ENCODE results near the gene PALD1.
"Not testable (repeated sequence)": the region's sequence is repeated elsewhere in the genome, so short reads cannot be mapped to it uniquely, and the experiment has no call there.

The PALD1 gene

DNA sequence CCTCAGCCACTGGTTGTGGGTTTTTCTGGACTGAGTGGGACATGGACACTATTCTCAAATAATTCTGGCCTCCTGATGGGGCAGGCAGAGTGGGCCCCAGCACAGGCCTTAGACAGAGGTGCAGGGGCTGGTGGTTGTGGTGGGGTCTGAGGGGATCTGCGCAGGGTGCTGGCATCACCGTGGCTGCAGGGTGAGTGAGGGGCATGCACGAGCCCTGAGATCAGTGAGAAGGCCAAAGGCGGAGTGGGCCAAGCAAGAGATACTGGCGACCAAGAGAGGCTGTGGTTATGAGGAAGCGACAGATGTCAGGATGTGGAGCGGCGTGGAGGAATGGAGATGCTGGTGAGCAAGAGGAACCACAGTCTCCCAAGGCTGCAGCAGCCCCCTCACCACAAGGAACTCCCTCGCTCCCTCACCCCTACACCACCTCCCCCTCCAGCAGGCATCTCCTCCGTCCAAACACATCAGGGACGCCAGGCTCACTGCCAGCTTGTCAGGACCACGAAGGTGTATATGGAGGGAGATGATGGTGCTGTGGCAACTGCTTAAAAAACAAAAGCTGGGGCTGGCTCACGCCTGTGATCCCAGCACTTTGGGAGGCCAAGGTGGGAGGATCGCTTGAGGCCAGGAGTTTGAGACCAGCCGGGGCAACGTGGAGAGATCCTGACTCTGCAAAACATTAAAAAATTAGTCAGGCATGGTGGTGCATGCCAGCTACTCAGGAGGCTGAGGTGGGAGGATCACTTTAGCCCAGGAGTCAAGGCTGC is 114.4 kb downstream of the PALD1 start:
- no peak for DNase-seq

DNA sequence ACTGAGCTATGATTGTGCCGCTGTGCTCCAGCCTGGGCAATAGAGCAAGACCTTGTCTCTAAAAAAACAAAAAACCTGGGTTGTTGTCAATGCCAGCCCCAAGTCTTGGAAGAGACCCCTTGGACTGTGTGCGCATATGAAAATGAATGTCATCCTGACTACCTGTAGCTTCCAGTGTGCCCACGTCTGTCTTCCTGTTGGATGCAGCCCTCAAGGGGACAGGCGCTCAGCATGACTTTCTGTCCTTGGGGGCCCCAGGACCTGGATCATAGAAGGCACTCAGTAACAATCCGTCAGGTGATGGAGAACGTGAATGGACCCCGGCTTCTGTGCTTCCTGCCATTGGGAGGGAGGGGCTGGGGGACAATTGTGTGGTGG is 114.9 kb downstream of the PALD1 start:
- no peak for DNase-seq

DNA sequence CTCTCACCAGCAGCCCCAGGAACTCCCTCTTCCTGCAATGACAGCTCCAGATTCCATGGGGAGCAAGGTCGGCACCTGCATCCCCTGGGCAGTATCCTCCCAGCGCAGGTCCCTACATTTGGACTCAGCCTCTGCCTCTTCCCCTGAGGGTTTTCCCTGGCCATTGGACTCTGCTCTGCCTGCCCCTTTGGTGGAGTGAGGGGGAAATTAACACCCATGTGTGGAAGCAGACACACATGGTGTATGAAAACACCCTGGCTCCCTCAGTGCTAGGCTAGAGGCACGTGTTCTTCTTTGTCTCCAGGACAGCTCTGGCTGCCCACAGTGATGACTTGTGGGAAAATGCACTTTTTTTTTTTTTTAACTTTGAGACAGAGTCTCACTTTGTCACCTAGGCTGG is 115.6 kb downstream of the PALD1 start:
- DNase-seq: no peak

DNA sequence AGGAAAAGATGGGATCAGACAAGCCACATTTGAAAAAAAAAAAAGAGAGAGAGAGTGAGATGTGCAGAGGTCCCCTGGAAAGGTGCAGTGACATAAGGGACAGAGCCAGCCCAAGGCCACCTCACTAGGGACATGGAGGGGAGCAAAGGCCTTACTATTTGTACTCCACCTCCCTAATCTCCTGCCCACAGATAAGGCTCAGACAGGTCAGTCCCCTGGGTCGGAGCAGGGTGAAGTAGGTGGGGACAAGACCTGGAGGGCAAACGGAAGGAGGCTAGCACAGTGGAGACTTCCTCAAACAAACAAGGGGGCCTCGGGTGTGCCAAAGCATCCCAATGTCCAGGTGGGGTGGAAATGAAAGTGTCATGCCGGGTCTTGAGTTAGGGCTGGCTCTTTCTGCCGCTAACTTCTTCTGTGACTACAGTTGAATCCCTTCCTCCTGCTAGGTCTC is 117.0 kb downstream of the PALD1 start:
- no peak for DNase-seq

DNA sequence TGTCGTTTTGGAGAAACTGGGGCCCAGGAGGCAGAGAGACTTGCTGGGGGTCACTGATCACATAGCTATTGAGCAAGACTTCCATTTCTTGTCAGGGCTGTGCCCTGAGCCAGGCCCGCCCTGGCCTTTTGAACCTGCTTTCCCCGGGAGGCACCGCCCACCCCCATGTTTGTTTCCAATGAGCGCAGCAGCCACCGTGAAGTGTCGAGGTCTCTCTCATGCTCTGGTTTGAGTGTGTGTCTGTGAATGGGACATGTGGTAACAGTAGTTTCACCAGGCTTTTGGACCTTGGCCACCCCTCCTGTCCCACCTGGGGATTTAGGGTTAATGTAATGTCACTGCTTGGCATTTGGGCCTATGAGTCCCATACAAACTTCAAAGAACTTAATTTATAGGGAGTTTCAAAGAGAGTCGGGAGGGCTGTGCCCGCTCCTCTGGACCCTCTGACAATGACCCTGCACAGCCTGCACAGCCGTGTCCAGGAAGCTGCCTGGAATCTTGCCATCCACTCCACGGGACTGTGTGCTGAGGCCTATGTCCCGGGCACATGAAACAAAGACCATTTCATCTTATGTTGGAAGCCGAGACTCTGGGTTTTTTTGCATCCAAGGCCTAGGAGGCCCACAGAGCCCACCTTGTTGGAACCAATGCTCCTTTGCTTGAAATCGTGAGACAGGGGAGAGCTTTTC is 117.7 kb downstream of the PALD1 start:
- no peak for DNase-seq

DNA sequence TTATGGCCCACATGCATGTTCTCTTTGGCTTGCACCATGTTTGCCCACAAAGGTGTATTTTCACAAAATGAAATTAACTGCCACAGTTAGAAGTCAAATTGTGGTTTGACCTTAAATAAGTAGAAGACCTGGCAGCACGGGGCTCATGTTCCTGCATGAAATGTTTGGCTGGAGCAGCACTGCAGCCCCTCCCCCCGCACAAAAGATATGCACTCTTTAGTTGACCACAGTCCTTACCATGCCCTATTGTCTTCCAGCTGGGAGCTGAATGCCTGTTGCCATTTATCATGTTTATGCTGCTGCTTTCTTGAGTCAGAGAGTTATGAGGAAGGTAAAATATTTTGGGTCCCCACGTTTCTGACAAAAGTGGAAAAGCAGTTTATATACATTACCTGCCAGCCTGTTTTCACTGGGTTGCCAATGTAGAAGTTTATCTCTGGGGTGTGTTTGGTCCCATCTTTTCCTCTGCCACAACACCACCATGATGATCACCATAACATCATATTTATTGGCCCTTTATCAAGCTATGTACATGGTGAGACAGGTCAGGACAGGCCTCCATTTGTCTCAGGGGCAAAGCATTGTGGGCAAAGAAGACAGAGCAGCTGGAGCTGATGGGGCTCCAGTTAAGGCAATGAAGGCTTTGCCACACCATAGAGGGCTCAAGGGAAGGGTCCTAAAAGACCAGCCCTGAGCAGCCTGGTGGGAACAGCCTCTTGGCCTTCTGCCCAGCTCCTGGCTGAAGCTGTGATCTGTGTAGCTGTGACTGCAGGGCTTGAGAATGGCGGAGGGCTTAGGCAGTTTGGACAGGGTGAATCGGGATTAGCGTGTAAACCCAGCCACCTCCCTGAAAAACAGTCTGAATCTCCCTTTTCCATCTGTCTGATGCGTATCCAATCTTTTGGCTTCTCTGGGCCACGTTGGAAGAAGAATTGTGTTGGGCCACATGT is 118.6 kb downstream of the PALD1 start:
- DNase-seq: peak; percentile 2

DNA sequence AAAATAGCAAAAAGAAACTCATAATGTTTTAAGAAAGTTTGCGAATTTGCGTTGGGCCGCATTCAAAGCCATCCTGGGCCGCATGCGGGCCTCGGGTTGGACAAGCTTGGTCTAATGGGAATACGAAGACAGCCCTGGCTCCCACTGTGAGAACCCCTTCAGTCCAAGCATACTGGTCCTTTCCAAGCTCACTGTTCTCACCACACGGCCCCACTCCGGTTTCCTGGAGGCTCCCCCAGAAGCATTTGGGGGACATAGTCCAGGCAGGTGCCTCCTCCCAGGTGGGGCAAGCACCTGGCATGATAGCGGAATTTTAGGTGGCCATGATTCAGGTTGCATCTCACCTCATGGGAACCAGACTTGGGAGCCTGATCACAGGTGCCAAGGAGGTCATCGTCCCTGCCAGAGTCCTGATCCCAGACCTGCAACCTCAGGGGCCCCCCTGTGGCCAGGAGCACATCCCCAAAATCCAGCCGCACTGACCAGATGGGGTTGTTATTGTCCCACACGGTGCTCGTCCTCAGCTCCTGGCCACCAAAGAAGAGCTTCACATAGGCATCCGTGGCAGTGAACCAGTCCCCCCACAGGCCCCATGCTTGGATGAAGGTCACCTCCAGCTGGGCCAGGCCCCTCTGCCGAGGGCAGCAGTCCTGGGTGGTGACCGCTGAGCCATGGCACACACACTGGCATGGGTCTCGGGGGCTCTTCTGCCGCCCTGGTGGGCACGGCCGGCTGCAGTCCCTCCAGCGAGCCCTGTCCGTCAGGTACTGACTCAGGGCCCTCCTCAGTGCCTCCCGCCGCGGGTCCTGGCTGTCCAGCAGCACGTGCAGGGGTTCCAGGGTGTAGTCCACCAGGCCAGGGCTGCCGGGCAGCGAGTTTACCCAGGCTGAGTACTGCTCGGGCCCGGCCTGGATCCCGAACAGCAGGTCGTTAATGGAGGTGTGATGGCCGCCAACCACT is 119.6 kb downstream of the PALD1 start:
- DNase-seq: no peak

DNA sequence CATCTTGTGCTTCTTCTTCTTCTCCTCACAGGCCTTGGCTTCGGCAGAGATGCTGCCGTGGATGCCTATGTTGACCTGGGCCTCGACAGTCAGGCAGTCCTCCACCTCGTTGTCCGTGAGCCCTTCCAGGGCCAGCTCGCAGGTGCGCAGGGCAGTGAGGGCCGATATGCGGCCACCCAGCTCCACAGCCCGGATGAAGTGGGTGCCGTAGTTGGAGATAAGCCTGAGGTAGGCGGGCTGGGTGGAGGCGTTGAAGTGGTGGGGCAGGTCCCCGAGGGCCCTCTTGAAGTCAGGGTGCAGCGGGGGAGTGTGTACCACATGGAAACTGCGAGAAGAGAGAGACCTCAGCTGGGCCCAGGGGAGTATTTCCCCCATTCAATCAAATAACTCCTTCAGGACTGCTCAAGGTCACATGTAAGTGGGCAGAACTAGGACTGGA is 120.3 kb downstream of the PALD1 start:
- DNase-seq: no peak

DNA sequence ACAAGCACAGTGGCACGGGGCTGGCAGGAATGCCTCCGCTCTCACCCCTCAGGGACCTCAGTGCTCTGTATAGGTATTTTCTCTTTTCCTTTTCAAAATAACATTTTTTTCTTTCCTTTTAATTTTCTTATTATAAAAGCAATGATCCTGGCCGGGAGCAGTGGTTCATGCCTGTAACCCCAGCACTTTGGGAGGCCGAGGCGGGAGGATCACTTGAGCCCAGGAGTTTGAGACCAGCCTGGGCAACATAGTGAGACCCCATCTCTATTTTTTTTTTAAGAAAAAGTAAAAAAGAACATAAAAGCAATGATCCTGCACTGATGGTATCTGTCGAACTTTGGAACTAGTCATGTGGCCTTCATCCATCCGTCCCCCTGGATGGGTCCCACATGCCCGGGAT is 120.8 kb downstream of the PALD1 start:
- no peak for DNase-seq

DNA sequence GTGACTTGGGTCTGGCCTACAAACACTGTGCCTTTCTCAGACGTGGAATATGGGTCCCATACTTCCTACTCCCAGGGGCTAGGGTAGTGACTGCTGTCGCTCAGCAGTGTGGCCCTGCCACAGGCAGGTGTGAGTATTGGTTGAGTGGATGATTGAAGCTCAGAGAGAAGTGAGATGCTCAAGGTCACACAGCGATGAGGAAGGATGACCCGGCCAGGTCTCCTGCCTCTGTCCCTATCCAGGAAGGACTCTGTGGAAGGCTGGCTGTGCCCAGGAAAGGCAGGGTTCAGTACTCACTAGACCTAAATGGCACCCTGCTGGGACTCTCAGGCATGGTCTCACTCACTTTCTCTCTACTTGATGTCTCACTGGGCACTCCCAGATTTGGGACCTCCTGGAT is 121.2 kb downstream of the PALD1 start:
- DNase-seq: no peak

DNA sequence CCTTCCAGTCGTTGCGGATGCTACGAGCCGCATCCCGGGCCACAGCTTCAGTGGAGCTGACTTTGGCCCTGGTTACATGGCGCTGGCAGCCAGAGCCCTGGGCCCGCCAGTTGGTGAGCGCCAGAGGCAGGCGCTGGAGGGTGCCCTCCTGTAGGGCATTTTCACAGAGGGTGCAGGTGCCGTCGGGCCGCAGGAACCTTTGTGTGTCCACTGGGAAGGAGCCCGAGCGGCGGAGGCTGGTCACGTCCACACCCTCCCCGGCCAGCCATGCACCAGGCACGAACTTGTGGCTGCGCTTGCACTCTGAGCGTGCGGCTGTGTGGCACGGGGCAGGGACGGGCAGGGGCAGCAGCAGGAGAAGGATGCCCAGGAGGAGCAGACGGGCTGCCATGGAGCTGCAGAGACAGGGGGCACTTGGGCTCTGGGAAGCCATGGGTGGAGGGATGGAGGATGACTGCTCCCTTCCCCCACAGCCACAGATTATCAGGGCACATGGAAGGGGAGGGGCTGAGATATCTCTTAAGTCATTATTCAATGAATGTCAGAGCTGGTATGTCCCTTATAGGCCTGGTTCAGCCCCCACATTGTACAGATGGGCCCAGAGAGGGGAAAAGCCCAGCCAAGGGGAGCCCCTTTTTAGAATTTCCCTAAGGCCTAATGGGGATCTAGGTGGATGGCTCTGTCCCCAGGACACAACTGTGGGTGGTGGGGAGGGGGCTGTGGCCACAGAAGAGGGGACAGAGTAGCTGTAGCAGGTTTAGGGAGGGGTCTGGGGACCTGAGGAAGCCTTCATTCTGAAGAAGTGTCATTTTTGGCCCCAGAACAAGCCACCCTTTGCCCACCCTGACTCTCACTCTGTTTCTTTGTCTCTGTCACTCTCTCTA is 122.2 kb downstream of the PALD1 start:
- no peak for DNase-seq

DNA sequence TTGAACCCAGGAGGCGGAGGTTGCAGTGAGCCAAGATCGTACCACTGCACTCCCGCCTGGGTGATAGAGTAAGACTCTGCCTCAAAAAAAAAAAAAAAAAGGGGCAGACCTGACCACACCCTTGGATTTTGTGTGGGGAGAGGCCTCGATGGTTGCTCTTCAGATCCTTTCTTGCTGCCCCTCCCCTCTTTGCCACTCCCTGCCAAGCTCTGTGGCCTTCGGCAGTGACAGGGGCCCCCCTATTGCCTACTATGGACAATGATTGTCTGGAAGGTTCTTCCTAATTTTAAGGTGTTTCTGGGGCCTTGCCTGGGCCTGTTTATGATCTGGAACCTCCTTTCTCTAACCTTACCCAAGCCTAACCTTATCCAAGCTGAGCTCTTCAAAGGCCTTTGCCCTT is 123.2 kb downstream of the PALD1 start:
- no peak for DNase-seq

DNA sequence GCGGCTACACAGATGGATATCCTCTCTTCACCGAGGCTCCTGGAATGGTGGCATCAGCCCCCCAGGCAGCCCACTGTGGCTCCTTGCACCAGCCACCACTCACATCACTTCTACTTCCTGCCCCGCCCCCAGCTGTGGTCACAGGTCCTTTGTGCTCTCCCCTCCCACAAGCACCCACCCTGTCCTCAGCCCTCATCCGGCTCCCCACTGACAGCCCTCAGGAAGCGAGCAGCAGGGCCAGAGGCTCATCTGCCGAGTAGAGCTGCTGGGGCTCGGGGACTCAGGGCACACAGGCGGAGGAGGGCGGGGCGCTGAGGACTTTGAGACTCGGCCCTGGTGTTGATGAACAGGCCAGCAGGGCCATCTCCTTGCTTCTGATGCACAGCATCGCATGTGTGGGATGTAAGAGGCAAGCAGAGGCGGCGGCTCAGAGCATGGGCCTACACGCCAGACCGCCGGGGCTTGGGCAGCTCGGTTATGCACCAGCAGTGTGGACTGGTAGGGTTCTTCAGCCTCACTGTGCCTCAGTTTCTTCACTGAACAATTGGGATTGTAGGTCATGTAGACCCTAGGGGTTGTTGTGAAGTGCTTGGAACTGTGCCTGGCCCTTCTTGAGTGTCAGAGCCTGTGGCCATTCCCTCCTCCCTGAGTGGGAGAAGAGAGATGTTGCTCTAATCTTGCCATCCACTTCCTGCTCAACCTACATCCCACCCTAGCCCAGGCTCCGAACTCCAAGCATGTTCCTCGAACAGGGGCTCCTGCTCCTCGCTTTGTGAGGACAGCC is 124.3 kb downstream of the PALD1 start, which contains the start of gene PRF1:
TSS of gene PRF1 (minus strand) at position 77 of the 784 bp plus-strand sequence. CDS start 1,839 bp downstream, outside the sequence.
- DNase-seq: no peak

DNA sequence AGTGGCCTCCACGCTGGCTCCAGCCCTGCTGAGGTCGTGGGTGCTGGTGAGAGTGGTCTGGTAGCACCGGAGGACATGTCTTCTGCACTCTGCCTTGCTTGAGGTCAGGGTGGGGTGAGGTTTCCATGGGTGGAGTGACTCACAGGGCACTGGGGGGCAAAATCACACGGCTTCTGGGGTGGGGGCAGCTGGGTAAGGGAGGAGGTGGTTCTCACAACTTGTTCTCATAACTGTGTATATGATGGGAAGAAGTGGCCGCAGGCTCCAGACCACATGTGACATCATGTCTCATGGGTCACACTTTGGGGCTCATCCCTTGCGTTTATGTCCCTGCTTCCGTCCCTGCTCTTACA is 124.9 kb downstream of the PALD1 start:
- DNase-seq: no peak

DNA sequence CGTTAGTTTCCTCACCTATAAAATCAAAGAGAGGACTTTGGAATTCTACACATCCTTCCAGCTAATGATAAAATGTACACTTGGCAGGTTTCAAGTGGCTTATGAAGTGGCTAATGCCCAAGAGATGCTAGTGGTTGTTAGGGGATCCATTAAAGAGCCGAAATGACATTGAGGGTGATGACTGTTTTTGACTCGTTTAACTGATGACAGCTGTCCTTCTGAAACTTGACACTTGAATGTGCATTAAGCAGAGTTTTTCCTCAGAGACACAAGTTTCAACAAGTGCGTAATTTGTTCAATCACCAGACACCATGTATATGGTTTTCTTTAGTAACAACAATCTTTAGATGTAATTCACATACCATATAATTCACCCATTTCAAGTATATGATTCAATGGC is 125.5 kb downstream of the PALD1 start:
- DNase-seq: no peak

DNA sequence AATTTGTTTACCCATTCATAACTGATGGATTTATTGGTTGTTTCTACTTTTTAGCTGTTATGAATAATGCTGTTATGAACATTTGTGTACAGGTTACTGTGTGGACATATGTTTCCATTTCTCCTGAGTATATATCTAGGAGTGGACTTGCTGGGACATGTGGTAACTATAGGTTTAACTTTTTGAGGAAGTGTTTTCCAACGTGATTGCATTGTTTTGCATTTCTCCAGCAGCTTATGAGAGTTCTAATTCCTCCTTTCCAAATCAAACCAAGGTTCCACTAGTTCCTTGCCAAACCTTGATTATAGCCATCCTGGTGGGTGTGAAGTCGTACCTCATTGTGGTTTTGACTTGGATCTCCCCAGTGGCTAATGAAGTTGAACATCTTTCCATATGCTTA is 126.6 kb downstream of the PALD1 start:
- DNase-seq: no peak

DNA sequence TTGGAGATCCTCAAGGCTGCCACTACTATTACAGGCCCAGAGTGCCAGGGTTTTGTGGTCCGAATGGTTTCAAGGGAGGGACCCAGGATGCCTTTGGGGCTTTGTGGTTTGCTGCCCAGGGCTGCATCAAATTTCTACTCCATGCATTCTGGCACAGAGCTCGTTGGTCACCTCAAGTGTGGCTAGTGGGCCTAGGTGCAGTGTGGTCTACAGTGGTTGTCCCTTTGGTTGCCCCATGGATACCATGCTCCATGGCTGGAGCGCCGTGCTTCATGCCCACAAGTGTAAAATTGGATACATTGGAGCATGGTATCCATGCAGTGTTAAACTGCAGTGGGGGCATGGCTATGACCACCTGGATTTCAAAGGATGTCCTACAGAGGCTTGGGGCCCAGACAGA is 129.4 kb downstream of the PALD1 start:
- DNase-seq: no peak

DNA sequence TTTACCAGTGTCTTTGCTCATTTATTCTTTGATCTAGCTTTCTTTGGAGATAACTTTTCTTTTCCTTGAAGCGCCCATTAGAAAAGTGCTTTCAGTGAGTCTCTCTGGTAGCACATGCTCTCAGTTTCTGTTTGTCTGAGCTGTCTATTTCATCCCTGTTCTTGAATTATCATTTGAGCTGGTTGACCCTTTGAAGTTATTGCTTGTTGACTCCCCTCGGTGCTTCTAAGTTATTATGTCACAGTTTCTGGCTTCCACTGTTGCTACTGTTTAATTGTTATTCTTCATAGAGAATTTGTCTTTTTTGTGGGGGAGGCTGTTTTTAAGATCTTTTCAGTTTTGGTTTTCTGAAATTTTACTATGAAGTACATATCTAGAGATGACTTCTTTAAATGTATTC is 135.4 kb downstream of the PALD1 start:
- DNase-seq: no peak

DNA sequence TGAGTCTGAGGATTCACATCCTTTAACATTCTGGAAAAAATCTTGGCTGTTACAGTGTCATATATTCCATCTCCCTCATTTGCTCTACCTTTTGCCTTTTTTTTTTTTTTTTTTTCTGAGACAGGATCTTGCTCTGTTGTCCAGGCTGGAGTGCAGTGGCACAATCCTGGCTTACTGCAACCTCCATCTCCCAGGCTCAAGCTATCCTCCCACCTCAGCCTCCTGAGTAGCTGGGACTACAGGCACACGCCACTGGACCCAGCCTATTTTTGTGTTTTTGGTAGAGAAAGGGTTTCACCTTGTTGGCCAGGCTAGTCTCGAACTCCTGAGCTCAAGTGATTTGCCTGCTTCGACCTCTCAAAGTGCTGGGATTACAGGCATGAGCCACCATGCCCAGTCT is 135.8 kb downstream of the PALD1 start:
- DNase-seq: not testable (repeated sequence)

DNA sequence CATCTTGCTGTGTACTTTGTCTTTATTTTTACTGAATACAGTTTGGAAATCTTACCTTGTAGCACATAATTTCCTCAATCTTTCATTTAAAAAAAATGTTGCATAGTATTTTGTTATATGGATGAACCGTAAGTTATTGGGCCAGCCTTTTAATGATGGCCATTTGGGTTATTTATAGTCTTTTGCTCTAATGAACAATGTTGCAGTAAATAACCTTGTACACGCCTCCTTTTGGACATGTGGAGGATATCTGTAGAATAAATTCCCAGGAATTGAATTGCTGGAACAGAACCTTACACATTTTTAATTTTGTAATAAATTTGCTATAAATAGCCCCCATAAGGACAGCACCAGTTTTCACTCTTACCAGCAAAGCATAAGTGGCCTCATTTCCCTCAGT is 136.6 kb downstream of the PALD1 start:
- DNase-seq: no peak

Data from DMS79 treated with DMSO at 0.1 percent for 48 hours (cell line).